Activated CD8-positive, alpha-beta T cell treated with anti-CD3 and anti-CD28 coated beads for 36 hours (primary cell): ENCODE results near the gene EDN3. TPM values are rescaled to one million over a fixed set of nuclear protein-coding genes. Genes with fewer than 3 reads are reported as not detected.

ENCODE experiments used
- ATAC-seq: fragments of 200-7000 bp; cut with Tn5 transposase; one replicate; pipeline ENCODE4 v1.10.0; 2021; ENCODE audit warnings: mild to moderate bottlenecking, moderate library complexity
- CTCF ChIA-PET: fragments of 350-600 bp; sonication (Branson Sonifier 250); formaldehyde crosslinking; loops from one replicate; lab custom pipeline; 2021; ENCODE audit warnings: antibody characterized with exemption; lab: Charles Lee
- POLR2A ChIA-PET: fragments of 350-600 bp; sonication (Branson Sonifier 250); formaldehyde crosslinking; loops from one replicate; lab custom pipeline; 2021; ENCODE audit warnings: antibody characterized with exemption; lab: Charles Lee
- DNase-seq: peaks from one replicate; pipeline ENCODE4 v3.0.0-alpha.2; 2020
- H3K27ac Mint-ChIP-seq: one replicate; pipeline ENCODE4 v1.8.0; 2021; ENCODE audit warnings: mild to moderate bottlenecking, mixed read lengths
- H3K27me3 Mint-ChIP-seq: one replicate; pipeline ENCODE4 v1.8.0; 2021; ENCODE audit warnings: mixed read lengths
- H3K36me3 Mint-ChIP-seq: one replicate; pipeline ENCODE4 v1.8.0; 2021; ENCODE audit warnings: low read depth, mixed read lengths
- H3K4me1 Mint-ChIP-seq: one replicate; pipeline ENCODE4 v1.8.0; 2021; ENCODE audit warnings: low read depth, mixed read lengths
- H3K4me3 Mint-ChIP-seq: one replicate; pipeline ENCODE4 v1.8.0; 2021; ENCODE audit warnings: mild to moderate bottlenecking, moderate library complexity, mixed read lengths
- H3K9me3 Mint-ChIP-seq: one replicate; pipeline ENCODE4 v1.8.0; 2021; ENCODE audit warnings: mixed read lengths
- intact Hi-C: fragments of 100-400 bp; cut with micrococcal nuclease; formaldehyde crosslinking; loops from one replicate; pipeline ENCODE4 v1.10.0; 2022
- total RNA-seq, 2 experiments: library from RNA; stranded (reverse); gene quantifications; one replicate each; pipeline ENCODE4 v1.2.3, GENCODE V29; 2021
- TF ChIP-seq, protein P1 (sequence below): fragments of 200-600 bp; IDR thresholded peaks from one replicate; pipeline ENCODE4 v1.8.0; 2022; ENCODE audit warnings: antibody characterized with exemption, mild to moderate bottlenecking

The EDN3 gene
- total RNA-seq, 2 experiments from 2014 or later, result 0.09 TPM; not detected in 1

DNA sequence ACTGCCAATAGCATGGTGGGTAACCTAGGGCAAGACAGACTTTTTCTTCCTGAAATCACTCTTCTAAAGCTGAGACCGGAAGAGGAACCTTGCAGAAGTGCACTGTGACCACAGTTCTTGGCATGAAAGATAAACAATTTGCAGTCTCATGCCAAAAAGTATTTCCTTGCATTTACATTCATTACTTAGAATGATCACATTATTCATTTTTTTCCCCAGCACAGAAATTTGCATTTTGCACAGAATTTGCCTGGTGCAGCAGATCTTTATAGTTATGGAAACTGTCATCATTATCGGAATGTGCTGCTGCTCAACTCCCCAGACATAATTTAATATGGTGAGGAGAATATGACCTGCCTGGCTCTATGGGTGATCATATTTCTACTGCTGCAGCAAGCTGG lies 42.2 kb upstream of the EDN3 start:
- H3K4me1 Mint-ChIP-seq, result peaks cover 47% of the 10 kb centered on the region

DNA sequence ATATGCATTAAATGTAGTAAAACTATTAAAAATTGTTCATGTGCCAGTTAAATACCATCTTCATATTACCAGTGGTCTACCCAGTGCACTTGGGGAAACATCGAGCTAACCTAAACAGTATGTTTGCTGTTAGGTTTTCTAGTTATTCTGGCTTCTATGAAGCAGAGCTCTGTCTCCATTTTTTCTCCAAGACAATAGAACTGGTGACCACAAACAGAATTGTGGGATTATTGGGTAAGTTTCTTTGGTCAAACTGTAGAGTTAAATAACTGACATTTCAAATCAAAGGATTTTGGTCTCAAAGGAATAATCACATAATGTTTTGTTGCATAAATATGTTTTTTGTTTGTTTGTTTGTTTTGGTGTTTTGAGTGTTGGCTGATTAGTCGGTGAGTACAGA lies 40.5 kb upstream of the EDN3 start:
- H3K27ac Mint-ChIP-seq, result no peak overlapping the region
- ATAC-seq (no peak), DNase-seq (no peak)
- H3K4me1 Mint-ChIP-seq, result peaks cover 30% of the 10 kb centered on the region
- H3K9me3 Mint-ChIP-seq, result no peaks in the 10 kb centered on the region
- ChIA-PET POLR2A (interaction anchor here (0.8 kb wide), 1 partner anchor 62 kb away, joined by 3 read pairs; no protein-coding TSS in a partner anchor), CTCF (interaction anchor here (0.8 to 1.1 kb wide), 2 partner anchors 35 to 228 kb away, joined by 3 to 6 read pairs; partner anchors contain the start of gene ATP5F1E)
- intact Hi-C loops, result no loop called here
- peaks cover 4% of the 10 kb centered on the region for H3K36me3 Mint-ChIP-seq
- no peak overlapping the region for H3K4me3 Mint-ChIP-seq
- TF ChIP-seq, protein P1, sequence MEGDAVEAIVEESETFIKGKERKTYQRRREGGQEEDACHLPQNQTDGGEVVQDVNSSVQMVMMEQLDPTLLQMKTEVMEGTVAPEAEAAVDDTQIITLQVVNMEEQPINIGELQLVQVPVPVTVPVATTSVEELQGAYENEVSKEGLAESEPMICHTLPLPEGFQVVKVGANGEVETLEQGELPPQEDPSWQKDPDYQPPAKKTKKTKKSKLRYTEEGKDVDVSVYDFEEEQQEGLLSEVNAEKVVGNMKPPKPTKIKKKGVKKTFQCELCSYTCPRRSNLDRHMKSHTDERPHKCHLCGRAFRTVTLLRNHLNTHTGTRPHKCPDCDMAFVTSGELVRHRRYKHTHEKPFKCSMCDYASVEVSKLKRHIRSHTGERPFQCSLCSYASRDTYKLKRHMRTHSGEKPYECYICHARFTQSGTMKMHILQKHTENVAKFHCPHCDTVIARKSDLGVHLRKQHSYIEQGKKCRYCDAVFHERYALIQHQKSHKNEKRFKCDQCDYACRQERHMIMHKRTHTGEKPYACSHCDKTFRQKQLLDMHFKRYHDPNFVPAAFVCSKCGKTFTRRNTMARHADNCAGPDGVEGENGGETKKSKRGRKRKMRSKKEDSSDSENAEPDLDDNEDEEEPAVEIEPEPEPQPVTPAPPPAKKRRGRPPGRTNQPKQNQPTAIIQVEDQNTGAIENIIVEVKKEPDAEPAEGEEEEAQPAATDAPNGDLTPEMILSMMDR, result no peak
- H3K27me3 Mint-ChIP-seq, result no peaks in the 10 kb centered on the region

More for the DNA sequence above, 42.2 kb upstream of the EDN3 start:
- DNase-seq (peak; percentile 9), ATAC-seq (peak; percentile 56)
- peak overlapping the region; percentile 79 for H3K27ac Mint-ChIP-seq
- peaks cover 16% of the 10 kb centered on the region for H3K36me3 Mint-ChIP-seq
- no peaks in the 10 kb centered on the region for H3K9me3 Mint-ChIP-seq
- intact Hi-C loops, result no loop called here
- no peak overlapping the region for H3K4me3 Mint-ChIP-seq
- ChIA-PET CTCF (interaction anchor here (0.8 kb wide), 1 partner anchor 176 kb away, joined by 3 read pairs; no protein-coding TSS in a partner anchor), POLR2A (no interaction called here)
- TF ChIP-seq, protein P1, result no peak
- H3K27me3 Mint-ChIP-seq, result no peaks in the 10 kb centered on the region

DNA sequence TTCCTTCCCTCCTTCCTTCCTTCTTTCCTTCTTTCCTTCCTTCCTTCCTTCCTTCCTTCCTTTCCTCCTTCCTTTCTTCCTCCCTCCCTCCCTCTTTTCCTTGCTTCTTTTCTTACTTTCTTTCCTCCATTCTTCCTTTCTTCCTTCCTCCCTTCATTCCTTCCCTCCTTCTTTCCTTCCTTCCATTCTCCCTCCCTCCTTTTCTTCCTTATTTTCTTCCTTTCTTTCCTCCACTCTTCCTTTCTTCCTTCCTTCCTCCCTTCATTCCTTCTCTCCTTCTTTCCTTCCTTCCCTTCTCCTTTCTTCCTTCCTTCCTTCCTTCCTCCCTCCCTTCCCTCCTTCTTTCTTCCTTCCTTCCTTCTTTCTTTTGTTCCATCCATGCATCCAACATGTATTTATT lies 35.1 kb upstream of the EDN3 start:
- no peaks in the 10 kb centered on the region for H3K27me3 Mint-ChIP-seq
- CTCF ChIA-PET, result no interaction called here

DNA sequence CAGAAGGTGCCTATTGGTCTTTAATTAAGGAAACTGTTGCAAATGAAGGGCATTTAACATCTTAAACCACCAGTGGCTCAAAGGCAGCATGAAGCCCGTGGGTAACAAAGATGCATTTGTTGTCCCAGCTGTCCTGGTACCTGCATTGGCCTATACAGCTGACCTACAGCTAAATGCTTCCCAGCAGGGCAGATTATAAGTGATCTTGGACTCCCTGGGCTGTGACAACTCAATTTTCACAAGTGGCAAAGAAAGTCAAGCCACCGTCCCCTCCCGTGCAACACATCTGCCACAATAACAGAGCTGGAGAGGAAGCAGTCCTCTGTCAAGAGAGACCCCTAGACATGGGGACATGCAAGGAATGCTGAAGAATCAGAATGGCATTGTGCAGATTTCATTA lies 31.5 kb upstream of the EDN3 start:
- TF ChIP-seq, protein P1, result no peak
- ChIA-PET CTCF (interaction anchor here (1.0 to 1.9 kb wide), 4 partner anchors 13 to 181 kb away, joined by 3 to 4 read pairs (median 3); no protein-coding TSS in a partner anchor), POLR2A (no interaction called here)
- H3K27ac Mint-ChIP-seq, result no peak overlapping the region
- no peak for DNase-seq
- peaks cover 21% of the 10 kb centered on the region for H3K4me1 Mint-ChIP-seq
- intact Hi-C loops, result no loop called here
- H3K9me3 Mint-ChIP-seq, result no peaks in the 10 kb centered on the region
- no peaks in the 10 kb centered on the region for H3K27me3 Mint-ChIP-seq
- ATAC-seq, result peak; percentile 24
- no peak overlapping the region for H3K4me3 Mint-ChIP-seq
- H3K36me3 Mint-ChIP-seq, result no peaks in the 10 kb centered on the region

More for the DNA sequence above, 35.1 kb upstream of the EDN3 start:
- Mint-ChIP-seq H3K36me3 (no peaks in the 10 kb centered on the region), H3K4me1 (peaks cover 13% of the 10 kb centered on the region), H3K4me3 (no peak overlapping the region), H3K27ac (no peak overlapping the region), H3K9me3 (no peaks in the 10 kb centered on the region)
- ATAC-seq (no peak), DNase-seq (no peak)
- TF ChIP-seq, protein P1, result no peak
- intact Hi-C loops, result no loop called here
- POLR2A ChIA-PET, result no interaction called here

DNA sequence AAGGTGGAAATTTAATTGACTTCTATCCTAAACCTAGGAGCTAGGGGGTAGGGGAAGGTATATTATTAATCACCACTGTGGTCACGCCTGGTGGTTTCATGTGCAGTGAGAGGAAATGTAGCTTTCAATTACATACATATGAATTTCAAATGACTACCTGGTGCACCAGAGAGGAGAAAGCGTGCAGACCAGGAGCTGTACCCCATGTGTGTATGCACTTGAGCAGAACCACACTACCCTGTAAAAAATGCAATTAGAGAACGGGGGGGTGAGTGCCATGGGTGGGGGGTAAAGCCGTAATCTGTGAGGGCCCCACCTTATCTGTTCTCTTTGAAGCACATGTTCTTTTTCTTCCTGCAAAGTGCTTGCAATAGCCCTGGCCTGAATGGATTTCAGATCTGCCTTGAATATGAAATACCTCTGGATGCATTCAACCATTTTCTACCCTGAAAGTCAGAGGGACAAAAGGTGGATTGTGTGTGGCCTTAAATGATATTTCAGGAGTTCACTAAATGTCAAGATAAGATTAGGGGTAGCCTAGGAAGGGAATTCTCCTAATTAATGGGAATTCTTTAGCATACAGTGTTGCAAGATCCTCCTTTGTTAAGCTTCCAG lies 30.9 kb upstream of the EDN3 start:
- no peak overlapping the region for H3K27ac Mint-ChIP-seq
- peak; percentile 64 for DNase-seq

More for the DNA sequence above, 30.9 kb upstream of the EDN3 start:
- ChIA-PET POLR2A (no interaction called here), CTCF (interaction anchor here (0.9 to 1.9 kb wide), 5 partner anchors 14 to 181 kb away, joined by 3 to 4 read pairs (median 3); no protein-coding TSS in a partner anchor)
- ATAC-seq, result peak; percentile 82
- H3K27me3 Mint-ChIP-seq, result no peaks in the 10 kb centered on the region
- TF ChIP-seq, protein P1, result no peak
- no peaks in the 10 kb centered on the region for H3K36me3 Mint-ChIP-seq
- H3K4me3 Mint-ChIP-seq, result no peak overlapping the region
- no peaks in the 10 kb centered on the region for H3K9me3 Mint-ChIP-seq
- intact Hi-C loops, result no loop called here
- H3K4me1 Mint-ChIP-seq, result peaks cover 27% of the 10 kb centered on the region
